HepG2 (cell line): ENCODE measurements around the gene GLB1L3. TPM values are rescaled to one million over a fixed set of nuclear protein-coding genes. Genes with fewer than 3 reads are reported as not detected.

Experiments used
- ARID5B ChIP-seq: IDR thresholded peaks from 2 replicates; pipeline ENCODE4 v1.4.0; 2020; ENCODE audit warnings: mild to moderate bottlenecking, missing genetic modification reagents
- MBNL3 ChIP-seq: fragments of 250-450 bp; sonication (Bioruptor Pico); conservative IDR thresholded peaks from 2 replicates; pipeline ENCODE4 v1.8.0; 2022; ENCODE audit warnings: mild to moderate bottlenecking, inconsistent platforms
- MTA1 ChIP-seq: sonication (generic); formaldehyde crosslinking; IDR thresholded peaks from 2 replicates; pipeline ENCODE4 v1.4.0; 2020; ENCODE audit warnings: missing genetic modification reagents, mild to moderate bottlenecking, borderline replicate concordance
- REPIN1 ChIP-seq: sonication (generic); formaldehyde crosslinking; IDR thresholded peaks from 2 replicates; pipeline ENCODE4 v1.8.0; 2022; ENCODE audit warnings: missing genetic modification reagents, low read depth, mild to moderate bottlenecking, borderline replicate concordance
- RFXANK ChIP-seq: IDR thresholded peaks from 2 replicates; pipeline ENCODE4 v1.6.1; 2016
- SMYD3 ChIP-seq: sonication (generic); formaldehyde crosslinking; IDR thresholded peaks from 2 replicates; pipeline ENCODE4 v1.8.1; 2023; ENCODE audit warnings: mild to moderate bottlenecking, missing genetic modification reagents
- ZBTB33 ChIP-seq: sonication (generic); formaldehyde crosslinking; IDR thresholded peaks from 2 replicates; pipeline ENCODE4 v1.4.0; 2020; ENCODE audit warnings: missing genetic modification reagents
- ZBTB34 ChIP-seq: sonication (generic); formaldehyde crosslinking; IDR thresholded peaks from 2 replicates; pipeline ENCODE4 v1.8.0; 2022; ENCODE audit warnings: mild to moderate bottlenecking, missing genetic modification reagents
- ZNF232 ChIP-seq: sonication (generic); formaldehyde crosslinking; IDR thresholded peaks from 2 replicates; pipeline ENCODE4 v1.4.0; 2020; ENCODE audit warnings: missing genetic modification reagents, borderline replicate concordance
- ZNF317 ChIP-seq: sonication (generic); formaldehyde crosslinking; IDR thresholded peaks from 2 replicates; pipeline ENCODE4 v1.5.0; 2020; ENCODE audit warnings: mild to moderate bottlenecking, missing genetic modification reagents
- ZNF331 ChIP-seq: sonication (generic); formaldehyde crosslinking; IDR thresholded peaks from 2 replicates; pipeline ENCODE4 v1.4.0; 2020; ENCODE audit warnings: missing genetic modification reagents
- ZNF572 ChIP-seq: sonication (generic); formaldehyde crosslinking; IDR thresholded peaks from 2 replicates; pipeline ENCODE4 v1.5.1; 2020; ENCODE audit warnings: mild to moderate bottlenecking, missing genetic modification reagents
- ZNF776 ChIP-seq: sonication (generic); formaldehyde crosslinking; IDR thresholded peaks from 2 replicates; pipeline ENCODE4 v1.4.0; 2020; ENCODE audit warnings: mild to moderate bottlenecking, missing genetic modification reagents
- ZNF841 ChIP-seq: sonication (generic); formaldehyde crosslinking; IDR thresholded peaks from 2 replicates; pipeline ENCODE4 v1.8.1; 2023; ENCODE audit warnings: missing genetic modification reagents, borderline replicate concordance
- polyA plus RNA-seq, 8 experiments: library from polyadenylated mRNA; depleted of rRNA in 3 of 8; stranded (reverse) in 7 of 8; unstranded in 1 of 8; fragments of >200 nt; fragmentation: Illumina TruSeq in 4 of 8; extraction: Trizol in 4 of 8; gene quantifications; 2 replicates each; pipeline versions ENCODE4 v1.2.1 to v1.2.3, GENCODE V29; 2011 to 2016; ENCODE audit warnings: low read depth in 4 of 8, missing spikeins in 1 of 8, mixed read lengths in 1 of 8; ENCODE audit not compliant: insufficient read depth in 1 of 8
- total RNA-seq, 5 experiments: library from RNA; depleted of rRNA; stranded (reverse); fragments of >200 nt; fragmentation: Illumina TruSeq; extraction: Trizol; gene quantifications; 2 replicates each; pipeline ENCODE4 v1.2.3, GENCODE V29; 2016; ENCODE audit warnings: low read depth in 1 of 5
- TF ChIP-seq, protein P1 (sequence below): sonication (generic); formaldehyde crosslinking; IDR thresholded peaks from 2 replicates; pipeline ENCODE4 v1.4.0; 2020; ENCODE audit warnings: missing genetic modification reagents
- TF ChIP-seq, protein P2 (sequence below): sonication (generic); formaldehyde crosslinking; IDR thresholded peaks from 2 replicates; pipeline ENCODE4 v1.4.0; 2020; ENCODE audit warnings: missing genetic modification reagents, mild to moderate bottlenecking, borderline replicate concordance
- TF ChIP-seq, protein P3 (sequence below): sonication (generic); formaldehyde crosslinking; IDR thresholded peaks from 2 replicates; pipeline ENCODE4 v1.4.0; 2020; ENCODE audit warnings: mild to moderate bottlenecking, low read depth, missing genetic modification reagents

The GLB1L3 gene
- total and polyA plus RNA-seq, 2 of the 13 experiments (the other 11 are each of a cell fraction or from before 2014, with no cell fraction given) = not detected

- TF ChIP-seq ZNF776 = peak; percentile 75; the same call in 1 of the 2 replicates
- TF ChIP-seq ZNF317 (CRISPR knock-in tag) = 0 out of 2 replicates have a peak, but pooled peaks have one; percentile 44
- TF ChIP-seq, protein P1, sequence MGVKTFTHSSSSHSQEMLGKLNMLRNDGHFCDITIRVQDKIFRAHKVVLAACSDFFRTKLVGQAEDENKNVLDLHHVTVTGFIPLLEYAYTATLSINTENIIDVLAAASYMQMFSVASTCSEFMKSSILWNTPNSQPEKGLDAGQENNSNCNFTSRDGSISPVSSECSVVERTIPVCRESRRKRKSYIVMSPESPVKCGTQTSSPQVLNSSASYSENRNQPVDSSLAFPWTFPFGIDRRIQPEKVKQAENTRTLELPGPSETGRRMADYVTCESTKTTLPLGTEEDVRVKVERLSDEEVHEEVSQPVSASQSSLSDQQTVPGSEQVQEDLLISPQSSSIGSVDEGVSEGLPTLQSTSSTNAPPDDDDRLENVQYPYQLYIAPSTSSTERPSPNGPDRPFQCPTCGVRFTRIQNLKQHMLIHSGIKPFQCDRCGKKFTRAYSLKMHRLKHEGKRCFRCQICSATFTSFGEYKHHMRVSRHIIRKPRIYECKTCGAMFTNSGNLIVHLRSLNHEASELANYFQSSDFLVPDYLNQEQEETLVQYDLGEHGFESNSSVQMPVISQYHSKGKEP (CRISPR knock-in tag) = no peak
- TF ChIP-seq ZBTB33 (CRISPR knock-in tag) = peak; percentile 35; the same call in 1 of the 2 replicates
- no peak for TF ChIP-seq ZNF841
- no peak for TF ChIP-seq SMYD3 (CRISPR knock-in tag)
- no peak for TF ChIP-seq ZNF572 (CRISPR knock-in tag)
- 0 out of 2 replicates have a peak, but pooled peaks have one; percentile 24 for TF ChIP-seq ARID5B (CRISPR knock-in tag)
- TF ChIP-seq ZBTB34 (CRISPR knock-in tag) = no peak
- no peak; the same call in 1 of the 2 replicates for TF ChIP-seq ZNF232 (CRISPR knock-in tag)
- TF ChIP-seq RFXANK (CRISPR knock-in tag) = no peak
- no peak for TF ChIP-seq MBNL3
- TF ChIP-seq MTA1 (CRISPR knock-in tag) = no peak
- TF ChIP-seq ZNF331 (CRISPR knock-in tag) = peak; percentile 87
- TF ChIP-seq, protein P2, sequence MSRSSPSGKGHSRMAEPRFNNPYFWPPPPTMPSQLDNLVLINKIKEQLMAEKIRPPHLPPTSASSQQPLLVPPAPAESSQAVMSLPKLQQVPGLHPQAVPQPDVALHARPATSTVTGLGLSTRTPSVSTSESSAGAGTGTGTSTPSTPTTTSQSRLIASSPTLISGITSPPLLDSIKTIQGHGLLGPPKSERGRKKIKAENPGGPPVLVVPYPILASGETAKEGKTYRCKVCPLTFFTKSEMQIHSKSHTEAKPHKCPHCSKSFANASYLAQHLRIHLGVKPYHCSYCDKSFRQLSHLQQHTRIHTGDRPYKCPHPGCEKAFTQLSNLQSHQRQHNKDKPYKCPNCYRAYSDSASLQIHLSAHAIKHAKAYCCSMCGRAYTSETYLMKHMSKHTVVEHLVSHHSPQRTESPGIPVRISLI = no peak
- no peak for TF ChIP-seq REPIN1 (CRISPR knock-in tag)
- TF ChIP-seq, protein P3, sequence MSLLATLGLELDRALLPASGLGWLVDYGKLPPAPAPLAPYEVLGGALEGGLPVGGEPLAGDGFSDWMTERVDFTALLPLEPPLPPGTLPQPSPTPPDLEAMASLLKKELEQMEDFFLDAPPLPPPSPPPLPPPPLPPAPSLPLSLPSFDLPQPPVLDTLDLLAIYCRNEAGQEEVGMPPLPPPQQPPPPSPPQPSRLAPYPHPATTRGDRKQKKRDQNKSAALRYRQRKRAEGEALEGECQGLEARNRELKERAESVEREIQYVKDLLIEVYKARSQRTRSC (CRISPR knock-in tag) = no peak
Observed at GRCh38 chr11:134253188-134253993, 22.8 kb upstream of the GLB1L3 start, which contains the start of the genes ACAD8 and THYN1 (continued).
